IMR-90 (cell line): Measurements from ENCODE around the gene PTPRG.

Source experiments
- BHLHE40 ChIP-seq: fragments of 150-350 bp; IDR thresholded peaks from 2 replicates; pipeline ENCODE4 v1.6.1; 2016; ENCODE audit warnings: mild to moderate bottlenecking, low read depth, low read length
- CTCF ChIP-seq: conservative IDR thresholded peaks from 2 replicates; pipeline ENCODE4 v1.5.1; 2012; ENCODE audit warnings: mild to moderate bottlenecking, low read depth, low read length, improper control_type of control experiment
- FOS ChIP-seq: fragments of 150-350 bp; IDR thresholded peaks from 2 replicates; pipeline ENCODE4 v1.6.1; 2016; ENCODE audit warnings: low read depth, low read length
- MAZ ChIP-seq: IDR thresholded peaks from 2 replicates; pipeline ENCODE4 v1.6.1; 2012; ENCODE audit warnings: low read depth, mild to moderate bottlenecking, low read length, improper control_type of control experiment, moderate library complexity, borderline replicate concordance
- MXI1 ChIP-seq: IDR thresholded peaks from 2 replicates; pipeline ENCODE4 v1.6.1; 2012; ENCODE audit warnings: low read depth, mild to moderate bottlenecking, low read length, moderate library complexity, borderline replicate concordance
- POLR2A ChIP-seq: IDR thresholded peaks from 2 replicates; pipeline ENCODE4 v1.6.1; 2012; ENCODE audit warnings: mild to moderate bottlenecking, low read depth, low read length
- RAD21 ChIP-seq: IDR thresholded peaks from 2 replicates; pipeline ENCODE4 v1.6.1; 2012; ENCODE audit warnings: low read length, improper control_type of control experiment
- RCOR1 ChIP-seq: IDR thresholded peaks from 2 replicates; pipeline ENCODE4 v1.6.1; 2012; ENCODE audit warnings: mild to moderate bottlenecking, low read length, improper control_type of control experiment; ENCODE audit not compliant: insufficient replicate concordance
- RFX5 ChIP-seq: IDR thresholded peaks from 2 replicates; pipeline ENCODE4 v1.8.0; 2012; ENCODE audit warnings: low read depth, mild to moderate bottlenecking, low read length, moderate library complexity
- SMC3 ChIP-seq: fragments of 150-350 bp; IDR thresholded peaks from 2 replicates; pipeline ENCODE4 v1.6.1; 2016; ENCODE audit warnings: low read depth, mild to moderate bottlenecking, antibody characterized with exemption, low read length, moderate library complexity
- USF2 ChIP-seq: fragments of 150-350 bp; IDR thresholded peaks from 2 replicates; pipeline ENCODE4 v1.6.1; 2017; ENCODE audit warnings: mild to moderate bottlenecking, antibody characterized with exemption, low read length, low read depth

DNA sequence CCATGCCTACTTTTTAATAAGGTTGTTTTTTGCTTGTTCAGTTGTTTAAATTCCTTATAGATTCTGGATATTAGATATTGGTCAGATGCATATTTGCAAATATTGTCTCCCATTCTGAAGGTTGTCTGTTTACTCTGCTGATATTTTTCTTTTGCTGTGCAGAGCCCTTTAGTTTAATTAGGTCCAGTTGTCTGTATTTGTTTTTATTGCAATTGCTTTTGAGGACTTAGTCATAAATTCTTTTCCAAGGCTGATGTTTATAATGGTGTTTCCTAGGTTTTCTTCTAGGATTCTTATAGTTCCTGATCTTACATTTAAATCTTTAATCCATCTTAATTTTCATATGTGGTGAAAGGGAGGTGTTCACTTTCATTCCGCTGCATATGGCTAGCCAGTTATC is 77.4 kb downstream of the PTPRG start:
- no peak for TF ChIP-seq CTCF
- TF ChIP-seq SMC3, result no peak
- TF ChIP-seq FOS, result no peak
- no peak for TF ChIP-seq BHLHE40
- TF ChIP-seq USF2, result no peak
- TF ChIP-seq MXI1, result no peak
- TF ChIP-seq POLR2A, result no peak
- no peak for TF ChIP-seq MAZ
- no peak for TF ChIP-seq RAD21
- TF ChIP-seq RFX5, result no peak
- TF ChIP-seq RCOR1, result no peak
